GM12801 (cell line): Measurements from ENCODE around the gene CCDC88C.

Experiments used
- CTCF ChIP-seq: IDR thresholded peaks from one replicate; pipeline ENCODE4 v1.5.1; 2011; ENCODE audit warnings: control low read depth; ENCODE audit not compliant: insufficient read length; ENCODE audit errors: extremely low read depth

The CCDC88C gene

GRCh38 chr14:91321131-91321530 is 96.5 kb downstream of the CCDC88C start:
- TF ChIP-seq CTCF, result no peak

GRCh38 chr14:91320266-91320665 is 97.4 kb downstream of the CCDC88C start:
- no peak for TF ChIP-seq CTCF

GRCh38 chr14:91318911-91319310 is 98.7 kb downstream of the CCDC88C start:
- TF ChIP-seq CTCF, result no peak

- no peak for TF ChIP-seq CTCF
Observed at GRCh38 chr14:91317381-91318308, 100.0 kb downstream of the CCDC88C start.

- no peak for TF ChIP-seq CTCF
Observed at GRCh38 chr14:91316761-91317160, 100.9 kb downstream of the CCDC88C start.

GRCh38 chr14:91315844-91316267 is 101.8 kb downstream of the CCDC88C start:
- TF ChIP-seq CTCF, result no peak

- TF ChIP-seq CTCF, result no peak
Observed at GRCh38 chr14:91313852-91314251, 103.8 kb downstream of the CCDC88C start.
